HFF-Myc (cell line): ENCODE data around the gene BDP1.
A peak's percentile ranks its signal among the peaks of the same experiment; 100 is the strongest.
"Not testable (repeated sequence)": the region's sequence is repeated elsewhere in the genome, so short reads cannot be mapped to it uniquely, and the experiment has no call there.

Experiments used
- DNase-seq: peaks from one replicate; pipeline ENCODE4 v3.0.0-alpha.2; 2011; ENCODE audit warnings: low read depth; ENCODE audit errors: extremely low read depth
- H3K4me3 ChIP-seq: replicated peaks from 2 replicates; pipeline ENCODE4 v1.5.1; 2011; ENCODE audit warnings: low read depth, mild to moderate bottlenecking, control low read depth, low read length
- TF ChIP-seq, protein P1 (sequence below): IDR thresholded peaks from 2 replicates; pipeline ENCODE4 v1.5.1; 2012; ENCODE audit warnings: mild to moderate bottlenecking, low read depth, low read length, control low read depth; ENCODE audit errors: missing control alignments

BDP1 gene

DNA sequence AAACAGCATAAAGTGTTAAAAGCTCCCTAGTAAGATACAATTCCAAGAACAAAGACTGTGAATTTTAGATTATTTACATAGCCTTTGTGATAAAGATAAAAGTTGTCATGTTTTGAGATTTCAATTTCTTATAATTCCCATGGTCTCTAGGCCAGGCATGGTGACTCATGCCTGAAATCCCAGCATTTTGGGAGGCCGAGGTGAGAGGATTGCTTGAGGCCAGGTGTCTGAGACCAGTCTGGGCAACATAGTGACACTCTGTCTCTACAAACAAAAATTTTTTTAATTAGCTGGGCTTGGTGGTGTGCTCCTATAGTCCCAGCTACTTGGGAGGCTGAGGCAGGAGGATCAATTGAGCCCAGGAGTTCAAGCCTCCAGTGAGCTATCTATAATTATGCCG is 48.1 kb downstream of the BDP1 start:
- TF ChIP-seq, protein P1, sequence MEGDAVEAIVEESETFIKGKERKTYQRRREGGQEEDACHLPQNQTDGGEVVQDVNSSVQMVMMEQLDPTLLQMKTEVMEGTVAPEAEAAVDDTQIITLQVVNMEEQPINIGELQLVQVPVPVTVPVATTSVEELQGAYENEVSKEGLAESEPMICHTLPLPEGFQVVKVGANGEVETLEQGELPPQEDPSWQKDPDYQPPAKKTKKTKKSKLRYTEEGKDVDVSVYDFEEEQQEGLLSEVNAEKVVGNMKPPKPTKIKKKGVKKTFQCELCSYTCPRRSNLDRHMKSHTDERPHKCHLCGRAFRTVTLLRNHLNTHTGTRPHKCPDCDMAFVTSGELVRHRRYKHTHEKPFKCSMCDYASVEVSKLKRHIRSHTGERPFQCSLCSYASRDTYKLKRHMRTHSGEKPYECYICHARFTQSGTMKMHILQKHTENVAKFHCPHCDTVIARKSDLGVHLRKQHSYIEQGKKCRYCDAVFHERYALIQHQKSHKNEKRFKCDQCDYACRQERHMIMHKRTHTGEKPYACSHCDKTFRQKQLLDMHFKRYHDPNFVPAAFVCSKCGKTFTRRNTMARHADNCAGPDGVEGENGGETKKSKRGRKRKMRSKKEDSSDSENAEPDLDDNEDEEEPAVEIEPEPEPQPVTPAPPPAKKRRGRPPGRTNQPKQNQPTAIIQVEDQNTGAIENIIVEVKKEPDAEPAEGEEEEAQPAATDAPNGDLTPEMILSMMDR: no peak
- DNase-seq: no peak
- H3K4me3 ChIP-seq: no peak overlapping the region

DNA sequence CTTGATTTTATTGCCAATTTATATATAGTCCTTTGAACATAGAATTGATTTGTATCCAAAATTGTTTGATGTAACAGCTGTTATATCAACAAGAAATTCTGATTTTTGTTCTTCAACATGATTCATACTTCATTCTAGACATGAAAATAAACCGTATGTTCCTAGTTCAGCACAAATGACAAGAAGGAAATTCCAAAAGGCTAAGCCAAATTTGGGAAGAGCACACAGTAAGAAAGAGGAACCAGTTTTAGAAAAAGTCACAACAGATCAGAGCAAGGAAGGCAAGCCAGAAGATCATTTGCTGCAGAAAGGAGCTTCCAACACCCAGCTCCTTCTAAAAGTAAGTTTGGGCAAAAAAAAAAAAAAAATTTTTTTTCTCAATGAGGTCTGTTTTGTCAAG is 66.7 kb downstream of the BDP1 start:
- no peak for DNase-seq
- TF ChIP-seq, protein P1: no peak
- H3K4me3 ChIP-seq: no peak overlapping the region

DNA sequence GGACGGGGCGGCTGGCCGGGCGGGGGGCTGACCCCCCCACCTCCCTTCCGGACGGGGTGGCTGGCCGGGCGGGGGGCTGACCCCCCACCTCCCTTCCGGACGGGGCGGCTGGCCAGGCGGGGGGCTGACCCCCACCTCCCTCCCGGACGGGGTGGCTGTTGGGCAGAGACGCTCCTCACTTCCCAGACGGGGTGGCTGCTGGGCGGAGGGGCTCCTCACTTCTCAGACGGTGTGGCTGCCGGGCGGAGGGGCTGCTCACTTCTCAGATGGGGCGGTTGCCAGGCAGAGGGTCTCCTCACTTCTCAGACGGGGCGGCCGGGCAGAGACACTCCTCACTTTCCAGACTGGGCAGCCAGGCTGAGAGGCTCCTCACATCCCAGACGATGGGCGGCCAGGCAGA is 70.2 kb downstream of the BDP1 start:
- DNase-seq, H3K4me3 ChIP-seq: not testable (repeated sequence)

DNA sequence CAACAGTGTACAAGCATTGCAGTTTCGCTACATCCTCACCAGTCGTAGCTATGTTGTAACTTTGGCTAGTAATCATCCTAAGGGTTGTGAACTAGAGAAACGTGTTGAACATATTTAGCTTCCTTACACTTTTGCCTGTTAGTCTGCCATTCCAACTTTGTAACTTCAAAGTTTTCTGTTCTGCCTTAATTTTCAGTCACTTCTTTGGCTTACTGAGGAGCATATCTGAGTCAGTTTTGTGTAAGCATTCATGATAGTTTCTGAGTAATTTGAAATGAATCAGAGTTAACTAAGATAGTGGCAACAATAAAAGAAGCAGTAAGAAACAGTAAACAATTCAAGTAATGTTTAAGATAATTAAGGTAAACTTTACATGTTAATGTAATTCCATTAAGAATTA is 72.8 kb downstream of the BDP1 start:
- TF ChIP-seq, protein P1: no peak
- H3K4me3 ChIP-seq: no peak overlapping the region

DNA sequence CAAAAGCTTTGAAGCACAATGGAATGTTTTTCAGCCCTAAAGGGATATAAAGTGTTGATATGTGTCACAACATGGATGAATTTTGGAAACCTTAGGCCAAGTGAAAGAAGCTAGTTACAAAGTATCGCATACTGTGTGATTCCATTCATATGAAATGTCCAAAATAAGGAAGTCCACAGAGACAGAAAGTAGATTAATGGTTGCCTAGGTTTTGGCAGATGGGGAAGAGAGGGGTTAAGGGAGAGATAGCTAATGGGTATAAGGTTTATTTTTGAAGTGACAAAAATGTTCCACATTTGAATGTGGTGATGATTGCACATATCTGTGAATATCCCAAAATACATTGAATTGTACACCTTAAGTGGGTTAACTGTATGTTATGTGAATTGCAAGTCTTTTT is 74.2 kb downstream of the BDP1 start:
- no peak overlapping the region for H3K4me3 ChIP-seq
- no peak for DNase-seq
- TF ChIP-seq, protein P1: no peak

More for the DNA sequence above, 72.8 kb downstream of the BDP1 start:
- no peak for DNase-seq

DNA sequence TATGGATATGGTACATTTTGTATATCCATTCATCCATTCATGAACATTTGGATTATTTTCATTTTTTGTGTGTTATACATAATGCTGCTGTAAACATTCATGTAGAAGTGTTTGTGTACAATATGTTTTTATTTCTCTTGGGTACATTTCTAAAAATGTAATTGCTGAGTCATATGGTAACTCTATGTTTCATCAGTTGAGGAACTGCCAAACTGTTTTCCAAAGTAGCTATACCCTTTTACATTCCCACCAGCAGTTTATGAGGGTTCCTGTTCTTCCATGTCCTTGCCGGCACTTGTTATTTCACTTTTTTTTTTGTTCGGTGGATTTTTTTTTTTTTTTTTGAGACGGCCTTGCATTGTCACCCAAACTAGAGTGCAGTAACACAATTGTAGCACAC is 77.7 kb downstream of the BDP1 start:
- no peak for DNase-seq
- TF ChIP-seq, protein P1: no peak
- H3K4me3 ChIP-seq: no peak overlapping the region

DNA sequence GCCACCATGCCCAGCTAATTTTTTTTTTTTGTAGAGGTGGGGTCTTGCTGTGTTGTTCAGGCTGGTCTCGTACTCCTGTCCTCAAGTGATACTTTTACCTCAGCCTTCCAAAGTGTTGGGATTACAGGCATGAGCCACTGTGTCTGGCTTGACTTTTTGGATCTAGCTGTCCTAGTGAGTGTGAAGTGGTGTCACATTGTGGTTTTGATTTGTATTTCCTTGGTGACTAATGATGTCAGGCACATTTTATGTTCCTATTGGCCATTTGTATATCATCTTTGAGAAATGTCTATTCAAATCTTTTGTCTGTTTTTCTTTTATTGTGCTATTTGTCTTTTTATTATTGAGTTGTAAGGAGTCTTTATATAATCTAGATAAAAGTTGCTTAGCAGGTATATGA is 78.2 kb downstream of the BDP1 start:
- H3K4me3 ChIP-seq: no peak overlapping the region
- TF ChIP-seq, protein P1: no peak
- peak; percentile 10 for DNase-seq
